HG03354 (cell line): Measurements from ENCODE around the gene ABCA1.

ENCODE experiments used
- ATAC-seq: cut with Tn5 transposase; IDR thresholded peaks from one replicate; pipeline ENCODE4 v1.9.1; 2021; ENCODE audit warnings: mild to moderate bottlenecking; ENCODE audit not compliant: unreplicated experiment, poor library complexity, severe bottlenecking

The ABCA1 gene

GRCh38 chr9:104746798-104747197 lies 181.2 kb downstream of the ABCA1 start:
- no peak for ATAC-seq

- ATAC-seq = no peak
Measured at GRCh38 chr9:104746285-104746684, 181.7 kb downstream of the ABCA1 start.

- no peak for ATAC-seq
Measured at GRCh38 chr9:104745852-104746251, 182.1 kb downstream of the ABCA1 start.

GRCh38 chr9:104743376-104743985 lies 184.5 kb downstream of the ABCA1 start:
- ATAC-seq = peak; percentile 47

GRCh38 chr9:104740621-104741020 lies 187.3 kb downstream of the ABCA1 start:
- no peak for ATAC-seq

GRCh38 chr9:104738452-104738851 lies 189.5 kb downstream of the ABCA1 start:
- ATAC-seq = no peak
